ENCODE results near the gene ACACA. TPM values are rescaled to one million over a fixed set of nuclear protein-coding genes. Genes with fewer than 3 reads are reported as not detected.

ACACA gene
- total and polyA plus RNA-seq, 12 donors: 5.6 to 28.0 (median 16.2) TPM

GRCh38 chr17:37069087-37069486, 337.5 kb downstream of the ACACA start:
- DNase-seq: no peak
- intact Hi-C loops (cut with DNase I): no loop called here
- ATAC-seq: no peak
- H3K4me1 ChIP-seq: no peaks in the 10 kb centered on the region
- TF ChIP-seq, protein P1, sequence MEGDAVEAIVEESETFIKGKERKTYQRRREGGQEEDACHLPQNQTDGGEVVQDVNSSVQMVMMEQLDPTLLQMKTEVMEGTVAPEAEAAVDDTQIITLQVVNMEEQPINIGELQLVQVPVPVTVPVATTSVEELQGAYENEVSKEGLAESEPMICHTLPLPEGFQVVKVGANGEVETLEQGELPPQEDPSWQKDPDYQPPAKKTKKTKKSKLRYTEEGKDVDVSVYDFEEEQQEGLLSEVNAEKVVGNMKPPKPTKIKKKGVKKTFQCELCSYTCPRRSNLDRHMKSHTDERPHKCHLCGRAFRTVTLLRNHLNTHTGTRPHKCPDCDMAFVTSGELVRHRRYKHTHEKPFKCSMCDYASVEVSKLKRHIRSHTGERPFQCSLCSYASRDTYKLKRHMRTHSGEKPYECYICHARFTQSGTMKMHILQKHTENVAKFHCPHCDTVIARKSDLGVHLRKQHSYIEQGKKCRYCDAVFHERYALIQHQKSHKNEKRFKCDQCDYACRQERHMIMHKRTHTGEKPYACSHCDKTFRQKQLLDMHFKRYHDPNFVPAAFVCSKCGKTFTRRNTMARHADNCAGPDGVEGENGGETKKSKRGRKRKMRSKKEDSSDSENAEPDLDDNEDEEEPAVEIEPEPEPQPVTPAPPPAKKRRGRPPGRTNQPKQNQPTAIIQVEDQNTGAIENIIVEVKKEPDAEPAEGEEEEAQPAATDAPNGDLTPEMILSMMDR (IDR thresholded peaks at IDR 0.05): no peak
- H3K9me3 ChIP-seq: peaks cover 0 to 7% (median 0%) of the 10 kb centered on the region in 11 donors
- no peak overlapping the region for H3K27ac ChIP-seq
- no peaks in the 10 kb centered on the region for H3K36me3 ChIP-seq
- peaks cover 0 to 55% (median 42%) of the 10 kb centered on the region in 7 donors for H3K27me3 ChIP-seq
- no peak overlapping the region for H3K4me3 ChIP-seq
- WGBS, 2 donors: 88 to 93% methylated on average over 3 of the region's 3 CpGs

GRCh38 chr17:37068266-37068665, 338.4 kb downstream of the ACACA start:
- Histone ChIP-seq H3K4me1 (no peaks in the 10 kb centered on the region), H3K36me3 (no peaks in the 10 kb centered on the region), H3K4me3 (no peak overlapping the region), H3K9me3 (peaks cover 0 to 7% (median 0%) of the 10 kb centered on the region in 11 donors), H3K27ac (no peak overlapping the region), H3K27me3 (peaks cover 0 to 60% (median 42%) of the 10 kb centered on the region in 7 donors)
- WGBS, 2 donors: 58 to 70% methylated on average over 10 of the region's 10 CpGs
- peak in 1 of 8 donors; percentile 19 for ATAC-seq
- no peak for DNase-seq
- TF ChIP-seq, protein P1 (IDR thresholded peaks at IDR 0.05): no peak
- intact Hi-C loops (cut with DNase I): no loop called here

- Histone ChIP-seq H3K9me3 (peaks cover 0 to 7% (median 0%) of the 10 kb centered on the region in 11 donors), H3K36me3 (no peaks in the 10 kb centered on the region), H3K27me3 (peaks cover 0 to 62% (median 38%) of the 10 kb centered on the region in 7 donors), H3K4me1 (no peaks in the 10 kb centered on the region), H3K4me3 (no peak overlapping the region), H3K27ac (no peak overlapping the region)
- TF ChIP-seq, protein P1 (IDR thresholded peaks at IDR 0.05): no peak
- peak in 1 of 8 donors; percentile 73 for ATAC-seq
- peak in 1 of 2 donors; percentile 22 for DNase-seq
- 59 to 71% methylated on average over 13 of the region's 13 CpGs for WGBS, 2 donors
- intact Hi-C loops (cut with DNase I): no loop called here
Observed at GRCh38 chr17:37067555-37068111, 339.0 kb downstream of the ACACA start.

- H3K27me3 ChIP-seq: peaks cover 0 to 62% (median 40%) of the 10 kb centered on the region in 7 donors
- H3K4me3 ChIP-seq: no peak overlapping the region
- TF ChIP-seq, protein P1 (IDR thresholded peaks at IDR 0.05): no peak
- DNase-seq (no peak), ATAC-seq (no peak)
- 44 to 56% methylated on average over 25 of the region's 25 CpGs for WGBS, 2 donors
- no peaks in the 10 kb centered on the region for H3K4me1 ChIP-seq
- no peaks in the 10 kb centered on the region for H3K36me3 ChIP-seq
- intact Hi-C loops (cut with DNase I): no loop called here
- H3K9me3 ChIP-seq: peaks cover 0 to 7% (median 0%) of the 10 kb centered on the region in 11 donors
- H3K27ac ChIP-seq: no peak overlapping the region
Observed at GRCh38 chr17:37066322-37067255, 340.0 kb downstream of the ACACA start.

Data from heart right ventricle (tissue), 16 donors.